ENCODE data around the gene DFFB.
A peak's percentile ranks its signal among the peaks of the same experiment; 100 is the strongest.

Gene DFFB

DNA sequence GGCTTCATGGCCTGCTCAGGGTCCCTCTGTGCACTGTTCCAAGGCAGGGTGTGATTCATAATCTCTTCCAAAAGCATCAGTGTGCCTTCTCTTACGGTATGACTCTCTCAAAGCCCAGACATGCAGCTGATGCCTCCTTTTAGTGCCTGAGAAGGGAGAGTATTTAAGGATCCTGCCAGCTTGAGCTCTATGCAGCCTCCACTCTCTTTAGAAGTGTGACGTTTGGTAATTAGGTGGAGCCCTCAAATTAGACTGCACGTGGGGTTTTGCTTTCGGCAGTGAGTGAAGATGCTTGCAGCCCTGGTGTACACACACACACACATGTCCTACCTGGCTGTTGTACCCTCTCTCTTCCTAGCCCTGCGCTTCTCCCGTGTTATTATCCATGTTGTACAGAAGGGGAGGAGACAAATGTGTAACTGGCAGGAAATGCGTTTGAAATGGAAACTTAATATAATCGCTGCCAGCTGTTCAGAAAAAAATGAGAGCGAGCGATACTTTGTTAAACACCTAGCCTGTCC lies 45.4 kb downstream of the DFFB start:
- Histone ChIP-seq H4K20me1 (ENCODE audit: insufficient read depth, low read length, poor library complexity, severe bottlenecking) (peaks cover 10% of the 10 kb centered on the region), H3K4me3 (ENCODE audit: low read length, poor library complexity, severe bottlenecking) (peak overlapping the region; percentile 29), H3K27me3 (ENCODE audit: insufficient read depth, low read length, poor library complexity, severe bottlenecking) (no peaks in the 10 kb centered on the region), H3K9me2 (replicated peaks; ENCODE audit: low read depth, low read length) (no peaks in the 10 kb centered on the region), H3K4me2 (ENCODE audit: low read depth, low read length, poor library complexity, severe bottlenecking) (peak overlapping the region; percentile 67), H2AFZ (ENCODE audit: low read length) (no peak overlapping the region), H3K9me3 (ENCODE audit: insufficient read depth, low read depth, low read length) (no peaks in the 10 kb centered on the region), H3K79me2 (ENCODE audit: insufficient read depth, low read length) (peaks cover 23% of the 10 kb centered on the region), H3K36me3 (ENCODE audit: insufficient read depth, low read length) (no peaks in the 10 kb centered on the region), H3K4me1 (ENCODE audit: insufficient read depth, low read length, poor library complexity, severe bottlenecking) (peaks cover 40% of the 10 kb centered on the region), H3K9ac (ENCODE audit: low read depth, low read length, poor library complexity, severe bottlenecking) (peak overlapping the region; percentile 72), H3F3A (ENCODE audit: low read depth) (no peaks in the 10 kb centered on the region)
- TF ChIP-seq, protein P1, sequence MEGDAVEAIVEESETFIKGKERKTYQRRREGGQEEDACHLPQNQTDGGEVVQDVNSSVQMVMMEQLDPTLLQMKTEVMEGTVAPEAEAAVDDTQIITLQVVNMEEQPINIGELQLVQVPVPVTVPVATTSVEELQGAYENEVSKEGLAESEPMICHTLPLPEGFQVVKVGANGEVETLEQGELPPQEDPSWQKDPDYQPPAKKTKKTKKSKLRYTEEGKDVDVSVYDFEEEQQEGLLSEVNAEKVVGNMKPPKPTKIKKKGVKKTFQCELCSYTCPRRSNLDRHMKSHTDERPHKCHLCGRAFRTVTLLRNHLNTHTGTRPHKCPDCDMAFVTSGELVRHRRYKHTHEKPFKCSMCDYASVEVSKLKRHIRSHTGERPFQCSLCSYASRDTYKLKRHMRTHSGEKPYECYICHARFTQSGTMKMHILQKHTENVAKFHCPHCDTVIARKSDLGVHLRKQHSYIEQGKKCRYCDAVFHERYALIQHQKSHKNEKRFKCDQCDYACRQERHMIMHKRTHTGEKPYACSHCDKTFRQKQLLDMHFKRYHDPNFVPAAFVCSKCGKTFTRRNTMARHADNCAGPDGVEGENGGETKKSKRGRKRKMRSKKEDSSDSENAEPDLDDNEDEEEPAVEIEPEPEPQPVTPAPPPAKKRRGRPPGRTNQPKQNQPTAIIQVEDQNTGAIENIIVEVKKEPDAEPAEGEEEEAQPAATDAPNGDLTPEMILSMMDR (conservative IDR thresholded peaks at IDR 0.05; ENCODE audit: low read length) = no peak
- TF ChIP-seq EZH2phosphoT487 (IDR thresholded peaks at IDR 0.05; ENCODE audit: borderline replicate concordance) = no peak

DNA sequence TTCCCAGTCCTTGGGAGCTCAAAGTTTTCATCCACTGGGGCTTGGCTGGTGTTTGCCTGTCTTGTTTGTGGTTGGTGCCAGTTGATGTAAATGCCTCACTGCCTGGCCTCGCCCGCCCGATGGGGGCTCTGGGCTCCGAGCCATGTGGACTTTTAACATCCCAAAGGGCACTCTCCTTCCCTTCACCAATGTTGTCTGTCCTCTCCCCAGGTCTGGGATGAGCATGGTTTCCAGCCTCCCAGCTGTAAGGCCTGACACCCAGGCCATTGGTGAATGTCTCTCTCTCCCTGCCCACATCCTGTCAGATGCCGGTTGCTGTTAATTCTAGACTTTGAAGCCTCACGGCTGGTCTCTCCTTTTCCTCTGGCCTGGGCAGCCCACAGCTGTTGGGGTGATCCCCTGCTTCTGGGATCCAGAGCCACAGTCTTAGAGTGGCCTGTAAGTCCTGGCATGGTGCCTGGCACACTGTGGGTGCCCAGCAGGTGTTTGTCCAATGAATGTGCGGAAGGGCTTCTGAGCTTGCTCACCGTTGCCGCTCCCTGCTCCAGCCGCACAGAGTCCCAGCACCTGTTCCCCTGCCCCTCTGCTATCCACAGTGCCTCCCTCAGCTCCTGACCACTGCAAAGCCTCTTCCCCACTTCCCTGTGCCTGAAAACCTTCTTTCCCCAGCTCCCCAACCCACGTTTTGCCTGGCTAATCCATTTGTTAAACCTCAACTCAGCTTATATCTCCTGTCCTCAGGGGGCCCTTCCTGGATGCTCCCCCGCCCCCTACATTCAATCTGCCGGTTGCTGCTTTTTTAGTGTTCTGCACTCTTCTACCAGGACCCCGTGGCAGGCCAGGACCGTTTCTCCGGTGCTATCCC lies 46.1 kb downstream of the DFFB start:
- TF ChIP-seq, protein P1 (conservative IDR thresholded peaks at IDR 0.05; ENCODE audit: low read length) = no peak
- TF ChIP-seq EZH2phosphoT487 (IDR thresholded peaks at IDR 0.05; ENCODE audit: borderline replicate concordance) = no peak
- Histone ChIP-seq H3K9me2 (replicated peaks; ENCODE audit: low read depth, low read length) (no peaks in the 10 kb centered on the region), H3F3A (ENCODE audit: low read depth) (no peaks in the 10 kb centered on the region), H3K36me3 (ENCODE audit: insufficient read depth, low read length) (no peaks in the 10 kb centered on the region), H3K9me3 (ENCODE audit: insufficient read depth, low read depth, low read length) (no peaks in the 10 kb centered on the region), H3K9ac (ENCODE audit: low read depth, low read length, poor library complexity, severe bottlenecking) (peak overlapping the region; percentile 72), H4K20me1 (ENCODE audit: insufficient read depth, low read length, poor library complexity, severe bottlenecking) (peaks cover 10% of the 10 kb centered on the region), H2AFZ (ENCODE audit: low read length) (no peak overlapping the region), H3K79me2 (ENCODE audit: insufficient read depth, low read length) (peaks cover 16% of the 10 kb centered on the region), H3K4me1 (ENCODE audit: insufficient read depth, low read length, poor library complexity, severe bottlenecking) (peaks cover 40% of the 10 kb centered on the region), H3K4me2 (ENCODE audit: low read depth, low read length, poor library complexity, severe bottlenecking) (peak overlapping the region; percentile 67), H3K27me3 (ENCODE audit: insufficient read depth, low read length, poor library complexity, severe bottlenecking) (no peaks in the 10 kb centered on the region), H3K4me3 (ENCODE audit: low read length, poor library complexity, severe bottlenecking) (peak overlapping the region; percentile 56)

DNA sequence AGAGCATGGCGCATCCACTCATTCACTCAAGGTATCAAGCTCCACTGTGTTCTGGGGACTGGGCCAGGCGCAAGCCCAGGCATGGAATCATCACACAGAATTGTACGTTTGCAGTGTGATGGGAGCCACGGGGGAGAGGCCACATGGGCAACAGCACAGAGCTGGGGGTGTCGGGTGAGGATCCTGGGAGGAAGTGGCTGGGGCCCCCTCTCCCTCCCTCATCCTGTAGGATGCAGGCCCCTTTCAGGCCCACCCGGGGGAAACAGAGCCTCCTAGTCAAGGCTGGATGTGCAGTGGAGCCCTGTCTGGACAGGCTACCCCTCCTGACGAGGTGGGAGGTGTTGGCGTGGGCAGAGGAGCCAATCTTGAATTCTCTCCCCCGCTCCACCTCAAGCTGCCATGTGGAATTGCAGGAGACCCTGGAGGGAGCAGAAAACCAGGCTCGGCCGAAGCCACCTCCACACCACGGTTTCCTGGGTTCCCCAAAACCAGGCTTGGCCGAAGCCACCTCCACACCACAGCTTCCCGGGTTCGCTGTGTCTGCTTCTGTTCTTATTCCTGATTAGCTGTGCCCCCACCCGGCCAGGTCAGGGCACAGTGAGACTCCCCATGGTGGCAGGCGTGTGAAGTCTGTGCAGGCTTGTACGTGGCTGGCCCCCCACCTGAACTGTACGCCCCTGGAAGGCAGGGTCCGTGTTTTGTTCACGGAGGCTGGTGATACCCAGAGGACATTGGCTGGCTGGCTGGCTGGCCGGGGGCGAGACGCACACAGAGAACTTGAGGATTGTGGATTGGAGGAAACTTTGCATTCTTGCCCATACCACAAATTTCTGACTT lies 46.9 kb downstream of the DFFB start:
- H3K27me3 ChIP-seq (ENCODE audit: insufficient read depth, low read length, poor library complexity, severe bottlenecking) = no peaks in the 10 kb centered on the region
- H3K9me2 ChIP-seq (replicated peaks; ENCODE audit: low read depth, low read length) = no peaks in the 10 kb centered on the region
- no peak overlapping the region for H2AFZ ChIP-seq (ENCODE audit: low read length)
- no peaks in the 10 kb centered on the region for H3K36me3 ChIP-seq (ENCODE audit: insufficient read depth, low read length)
- H3K9me3 ChIP-seq (ENCODE audit: insufficient read depth, low read depth, low read length) = no peaks in the 10 kb centered on the region
- peaks cover 7% of the 10 kb centered on the region for H3K79me2 ChIP-seq (ENCODE audit: insufficient read depth, low read length)
- H3F3A ChIP-seq (ENCODE audit: low read depth) = no peaks in the 10 kb centered on the region
- H3K4me3 ChIP-seq (ENCODE audit: low read length, poor library complexity, severe bottlenecking) = peak overlapping the region; percentile 56
- H3K4me1 ChIP-seq (ENCODE audit: insufficient read depth, low read length, poor library complexity, severe bottlenecking) = peaks cover 35% of the 10 kb centered on the region
- peak overlapping the region; percentile 67 for H3K4me2 ChIP-seq (ENCODE audit: low read depth, low read length, poor library complexity, severe bottlenecking)
- peak overlapping the region; percentile 72 for H3K9ac ChIP-seq (ENCODE audit: low read depth, low read length, poor library complexity, severe bottlenecking)
- peaks cover 5% of the 10 kb centered on the region for H4K20me1 ChIP-seq (ENCODE audit: insufficient read depth, low read length, poor library complexity, severe bottlenecking)
- TF ChIP-seq, protein P1 (conservative IDR thresholded peaks at IDR 0.05; ENCODE audit: low read length) = no peak
- no peak for TF ChIP-seq EZH2phosphoT487 (IDR thresholded peaks at IDR 0.05; ENCODE audit: borderline replicate concordance)
